A673 (cell line): ENCODE data around the gene P3H3. TPM values are rescaled to one million over a fixed set of nuclear protein-coding genes. Genes with fewer than 3 reads are reported as not detected.

Experiments used
- BruUV-seq: library from RNA; stranded (reverse); fragments of 400-500 nt; replicated peaks from 2 replicates; lab custom pipeline; 2021; lab: Mats Ljungman, UMichigan
- CTCF ChIA-PET: fragments of 300-600 bp; sonication (Branson Sonifier 250); formaldehyde crosslinking; loops from one replicate; lab custom pipeline; 2022; ENCODE audit warnings: antibody characterized with exemption; lab: Charles Lee
- POLR2A ChIA-PET: fragments of 300-600 bp; sonication (Branson Sonifier 250); formaldehyde crosslinking; loops from one replicate; lab custom pipeline; 2022; ENCODE audit warnings: antibody characterized with exemption; ENCODE audit not compliant: low non-redundant PET; lab: Charles Lee
- DNase-seq: peaks from one replicate; pipeline ENCODE4 v3.0.0-alpha.2; 2015; ENCODE audit warnings: low spot score
- H3K27ac ChIP-seq: fragments of 200-600 bp; sonication (generic); 2 replicates; pipeline ENCODE4 v1.5.1; 2016; ENCODE audit warnings: mixed run types, low read depth, mild to moderate bottlenecking, mixed read lengths, antibody characterized with exemption, low read length; ENCODE audit not compliant: poor library complexity, severe bottlenecking
- H3K27me3 ChIP-seq: fragments of 200-600 bp; sonication (generic); replicated peaks from 2 replicates; pipeline ENCODE4 v1.6.1; 2017; ENCODE audit warnings: mixed run types, low read depth, mild to moderate bottlenecking, mixed read lengths, antibody characterized with exemption, low read length; ENCODE audit not compliant: insufficient read depth, poor library complexity
- H3K36me3 ChIP-seq: fragments of 200-600 bp; sonication (generic); 2 replicates; pipeline ENCODE4 v1.6.1; 2016; ENCODE audit warnings: mixed run types, mild to moderate bottlenecking, mixed read lengths, antibody characterized with exemption, low read length; ENCODE audit not compliant: insufficient read depth, poor library complexity, severe bottlenecking
- H3K4me1 ChIP-seq: fragments of 200-600 bp; sonication (generic); 2 replicates; pipeline ENCODE4 v1.6.1; 2017; ENCODE audit warnings: mixed run types, mild to moderate bottlenecking, mixed read lengths, antibody characterized with exemption, low read length; ENCODE audit not compliant: insufficient read depth, poor library complexity, severe bottlenecking
- H3K4me3 ChIP-seq: fragments of 200-600 bp; sonication (generic); 2 replicates; pipeline ENCODE4 v1.5.1; 2016; ENCODE audit warnings: low read depth, mixed run types, mild to moderate bottlenecking, mixed read lengths, low read length; ENCODE audit not compliant: poor library complexity, severe bottlenecking
- H3K9me3 ChIP-seq: fragments of 200-600 bp; sonication (generic); 2 replicates; pipeline ENCODE4 v1.6.1; 2016; ENCODE audit warnings: mixed run types, low read depth, mild to moderate bottlenecking, mixed read lengths, antibody characterized with exemption, low read length; ENCODE audit not compliant: poor library complexity, severe bottlenecking
- EZH2 ChIP-seq: fragments of 200-600 bp; sonication (generic); IDR thresholded peaks from 2 replicates; pipeline ENCODE4 v1.6.1; 2017; ENCODE audit warnings: borderline replicate concordance, low read depth, mild to moderate bottlenecking, mixed read lengths, antibody characterized with exemption, low read length; ENCODE audit not compliant: poor library complexity, severe bottlenecking
- intact Hi-C: fragments of 100-400 bp; cut with micrococcal nuclease; formaldehyde crosslinking; loops from one replicate; pipeline ENCODE4 v1.10.0; 2022; ENCODE audit not compliant: unreplicated experiment
- total RNA-seq: library from RNA; stranded (reverse); gene quantifications from 2 replicates; pipeline ENCODE4 v1.2.3, GENCODE V29; 2021
- TF ChIP-seq, protein P1 (sequence below): fragments of 300-800, 200-600 bp; sonication (generic); conservative IDR thresholded peaks from 2 replicates; pipeline ENCODE4 v1.5.1; 2017; ENCODE audit warnings: low read depth, mild to moderate bottlenecking, antibody characterized with exemption, low read length, moderate library complexity, mixed read lengths

P3H3 gene
- total RNA-seq, 1 experiment from 2014 or later: 45.3 TPM

DNA sequence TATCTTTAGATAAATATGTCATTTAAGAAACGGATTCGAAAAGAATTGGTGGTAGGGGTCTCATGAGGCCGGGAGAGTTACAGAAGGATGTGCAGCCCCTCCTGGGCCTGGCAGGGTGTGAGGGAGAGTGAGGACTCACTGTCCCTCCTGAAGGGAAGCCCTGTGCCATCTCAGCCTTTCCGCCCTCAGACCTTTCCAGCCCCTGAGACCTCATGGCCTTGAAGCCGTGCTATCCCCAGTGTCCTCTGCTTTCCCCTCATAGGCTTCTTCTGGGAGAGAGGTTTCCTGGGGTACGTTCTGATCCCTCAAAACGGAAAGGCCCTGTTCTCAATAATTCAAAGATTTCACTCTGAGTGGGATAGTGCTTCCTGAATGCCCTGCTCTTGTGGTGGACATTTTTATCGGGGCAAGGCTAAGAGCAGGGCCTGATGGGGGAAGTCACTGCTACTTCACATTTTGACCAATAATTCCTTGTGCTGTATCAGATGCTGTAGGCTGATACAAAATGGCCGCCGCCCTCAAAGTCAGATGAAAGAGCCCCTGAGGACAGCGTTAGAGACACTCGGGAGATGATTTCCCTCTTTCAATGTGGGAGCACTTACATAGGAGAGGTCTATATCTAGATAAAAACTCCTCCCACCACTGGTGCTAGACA is 37.6 kb upstream of the P3H3 start:
- no peak overlapping the region for H3K4me3 ChIP-seq
- H3K27ac ChIP-seq: no peak overlapping the region
- intact Hi-C loops: no loop called here
- no peaks in the 10 kb centered on the region for H3K36me3 ChIP-seq
- no peak for DNase-seq
- H3K4me1 ChIP-seq: no peaks in the 10 kb centered on the region
- ChIA-PET POLR2A (no interaction called here), CTCF (no interaction called here)
- no peaks in the 10 kb centered on the region for H3K27me3 ChIP-seq
- H3K9me3 ChIP-seq: no peaks in the 10 kb centered on the region
- TF ChIP-seq, protein P1, sequence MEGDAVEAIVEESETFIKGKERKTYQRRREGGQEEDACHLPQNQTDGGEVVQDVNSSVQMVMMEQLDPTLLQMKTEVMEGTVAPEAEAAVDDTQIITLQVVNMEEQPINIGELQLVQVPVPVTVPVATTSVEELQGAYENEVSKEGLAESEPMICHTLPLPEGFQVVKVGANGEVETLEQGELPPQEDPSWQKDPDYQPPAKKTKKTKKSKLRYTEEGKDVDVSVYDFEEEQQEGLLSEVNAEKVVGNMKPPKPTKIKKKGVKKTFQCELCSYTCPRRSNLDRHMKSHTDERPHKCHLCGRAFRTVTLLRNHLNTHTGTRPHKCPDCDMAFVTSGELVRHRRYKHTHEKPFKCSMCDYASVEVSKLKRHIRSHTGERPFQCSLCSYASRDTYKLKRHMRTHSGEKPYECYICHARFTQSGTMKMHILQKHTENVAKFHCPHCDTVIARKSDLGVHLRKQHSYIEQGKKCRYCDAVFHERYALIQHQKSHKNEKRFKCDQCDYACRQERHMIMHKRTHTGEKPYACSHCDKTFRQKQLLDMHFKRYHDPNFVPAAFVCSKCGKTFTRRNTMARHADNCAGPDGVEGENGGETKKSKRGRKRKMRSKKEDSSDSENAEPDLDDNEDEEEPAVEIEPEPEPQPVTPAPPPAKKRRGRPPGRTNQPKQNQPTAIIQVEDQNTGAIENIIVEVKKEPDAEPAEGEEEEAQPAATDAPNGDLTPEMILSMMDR: no peak
- TF ChIP-seq EZH2: no peak
- no TSS peak for BruUV-seq

GRCh38 chr12:6791931-6792520 is 36.2 kb upstream of the P3H3 start:
- no peaks in the 10 kb centered on the region for H3K9me3 ChIP-seq
- no peak for DNase-seq
- ChIA-PET POLR2A (interaction anchor here (0.5 kb wide), 1 partner anchor 12 kb away, joined by 4 read pairs; no protein-coding TSS in a partner anchor), CTCF (no interaction called here)
- TF ChIP-seq, protein P1: no peak
- TF ChIP-seq EZH2: no peak
- H3K27me3 ChIP-seq: no peaks in the 10 kb centered on the region
- intact Hi-C loops: no loop called here
- H3K4me1 ChIP-seq: no peaks in the 10 kb centered on the region
- H3K27ac ChIP-seq: no peak overlapping the region
- BruUV-seq: no TSS peak
- H3K4me3 ChIP-seq: no peak overlapping the region
- H3K36me3 ChIP-seq: no peaks in the 10 kb centered on the region

DNA sequence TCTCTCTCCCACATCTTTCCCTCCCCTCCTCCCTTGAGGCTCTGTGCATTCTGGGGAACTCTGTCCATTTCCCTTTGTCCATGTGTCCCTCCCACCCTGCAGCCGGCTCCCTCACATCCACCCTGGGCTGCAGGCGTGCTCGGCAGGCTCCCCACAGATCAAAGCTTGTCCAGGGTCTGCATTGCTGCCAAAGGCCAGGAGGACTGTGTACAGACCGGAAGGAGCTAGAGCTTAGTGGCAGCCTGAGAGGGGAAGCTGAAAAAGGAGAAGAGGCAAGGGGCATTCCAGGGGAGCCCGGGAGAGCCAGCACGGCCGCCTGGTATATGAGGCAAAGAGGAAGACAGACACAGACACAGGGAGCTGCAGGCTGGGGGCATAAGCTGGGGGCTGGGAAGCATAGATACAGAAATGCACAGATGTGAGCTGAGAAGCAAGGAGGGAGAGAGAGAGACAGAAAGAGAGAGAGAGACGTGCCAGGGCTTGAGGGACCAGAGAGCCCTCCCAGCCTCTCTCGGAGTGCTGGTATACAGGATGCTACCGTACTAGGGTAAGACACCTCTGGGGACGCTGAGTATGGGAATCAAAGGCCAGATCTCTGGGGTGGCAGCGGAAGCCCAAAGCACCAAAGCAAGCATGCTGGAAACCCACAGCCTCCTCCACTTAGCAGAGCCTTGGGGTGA is 35.5 kb upstream of the P3H3 start:
- no peak overlapping the region for H3K4me3 ChIP-seq
- no peak for TF ChIP-seq EZH2
- TF ChIP-seq, protein P1: no peak
- H3K27ac ChIP-seq: no peak overlapping the region
- CTCF ChIA-PET: no interaction called here
- no peaks in the 10 kb centered on the region for H3K4me1 ChIP-seq
- POLR2A ChIA-PET: no interaction called here
- no peak for DNase-seq
- intact Hi-C loops: no loop called here
- H3K36me3 ChIP-seq: no peaks in the 10 kb centered on the region
- no peaks in the 10 kb centered on the region for H3K27me3 ChIP-seq
- no peaks in the 10 kb centered on the region for H3K9me3 ChIP-seq
- no TSS peak for BruUV-seq
